ENCODE measurements around the gene OS9. TPM values are rescaled to one million over a fixed set of nuclear protein-coding genes. Genes with fewer than 3 reads are reported as not detected.
"Not testable (repeated sequence)": the region's sequence is repeated elsewhere in the genome, so short reads cannot be mapped to it uniquely, and the experiment has no call there.

The OS9 gene
- total RNA-seq, 4 donors from 2014 or later = 185 to 288 (median 224) TPM

DNA sequence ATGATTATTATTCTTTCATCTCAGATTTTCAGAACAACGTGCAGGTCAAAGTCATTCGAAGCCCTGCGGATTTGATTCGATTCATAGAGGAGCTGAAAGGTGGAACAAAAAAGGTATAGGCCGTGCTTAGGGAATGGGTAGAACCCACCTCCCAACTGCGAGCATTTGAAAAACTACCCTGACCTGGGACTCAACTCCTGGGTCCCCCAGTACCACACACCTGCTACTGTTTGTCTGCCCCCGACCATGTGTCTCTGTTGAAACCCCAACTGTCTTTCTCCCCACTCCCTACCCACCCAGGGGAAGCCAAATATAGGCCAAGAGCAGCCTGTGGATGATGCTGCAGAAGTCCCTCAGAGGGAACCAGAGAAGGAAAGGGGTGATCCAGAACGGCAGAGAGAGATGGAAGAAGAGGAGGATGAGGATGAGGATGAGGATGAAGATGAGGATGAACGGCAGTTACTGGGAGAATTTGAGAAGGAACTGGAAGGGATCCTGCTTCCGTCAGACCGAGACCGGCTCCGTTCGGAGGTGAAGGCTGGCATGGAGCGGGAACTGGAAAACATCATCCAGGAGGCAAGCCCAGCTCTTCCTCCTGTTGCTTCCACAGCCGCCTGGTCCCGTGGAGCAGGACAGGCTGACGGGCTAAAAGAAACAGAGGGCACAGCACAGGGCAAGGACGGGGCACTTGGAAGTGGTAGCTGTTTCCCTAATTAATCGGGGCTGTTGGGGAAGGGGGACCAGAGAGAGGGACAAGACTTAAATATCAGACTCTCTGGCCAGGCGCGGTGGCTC lies 24.1 kb downstream of the OS9 start:
- TF ChIP-seq POLR2A (IDR thresholded peaks at IDR 0.05) = no peak
- TF ChIP-seq, protein P1, sequence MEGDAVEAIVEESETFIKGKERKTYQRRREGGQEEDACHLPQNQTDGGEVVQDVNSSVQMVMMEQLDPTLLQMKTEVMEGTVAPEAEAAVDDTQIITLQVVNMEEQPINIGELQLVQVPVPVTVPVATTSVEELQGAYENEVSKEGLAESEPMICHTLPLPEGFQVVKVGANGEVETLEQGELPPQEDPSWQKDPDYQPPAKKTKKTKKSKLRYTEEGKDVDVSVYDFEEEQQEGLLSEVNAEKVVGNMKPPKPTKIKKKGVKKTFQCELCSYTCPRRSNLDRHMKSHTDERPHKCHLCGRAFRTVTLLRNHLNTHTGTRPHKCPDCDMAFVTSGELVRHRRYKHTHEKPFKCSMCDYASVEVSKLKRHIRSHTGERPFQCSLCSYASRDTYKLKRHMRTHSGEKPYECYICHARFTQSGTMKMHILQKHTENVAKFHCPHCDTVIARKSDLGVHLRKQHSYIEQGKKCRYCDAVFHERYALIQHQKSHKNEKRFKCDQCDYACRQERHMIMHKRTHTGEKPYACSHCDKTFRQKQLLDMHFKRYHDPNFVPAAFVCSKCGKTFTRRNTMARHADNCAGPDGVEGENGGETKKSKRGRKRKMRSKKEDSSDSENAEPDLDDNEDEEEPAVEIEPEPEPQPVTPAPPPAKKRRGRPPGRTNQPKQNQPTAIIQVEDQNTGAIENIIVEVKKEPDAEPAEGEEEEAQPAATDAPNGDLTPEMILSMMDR (IDR thresholded peaks at IDR 0.05) = no peak
- Histone ChIP-seq H3K27ac (no peak overlapping the region), H3K27me3 (no peaks in the 10 kb centered on the region), H3K4me3 (no peak overlapping the region), H3K9me3 (no peaks in the 10 kb centered on the region), H3K36me3 (peaks cover 0 to 89% (median 25%) of the 10 kb centered on the region in 3 donors), H3K4me1 (no peaks in the 10 kb centered on the region)
- no peak for DNase-seq (ENCODE audit: low spot score in 2 of 2)
- WGBS, 2 donors = 93 to 94% methylated on average over 22 of the region's 22 CpGs

DNA sequence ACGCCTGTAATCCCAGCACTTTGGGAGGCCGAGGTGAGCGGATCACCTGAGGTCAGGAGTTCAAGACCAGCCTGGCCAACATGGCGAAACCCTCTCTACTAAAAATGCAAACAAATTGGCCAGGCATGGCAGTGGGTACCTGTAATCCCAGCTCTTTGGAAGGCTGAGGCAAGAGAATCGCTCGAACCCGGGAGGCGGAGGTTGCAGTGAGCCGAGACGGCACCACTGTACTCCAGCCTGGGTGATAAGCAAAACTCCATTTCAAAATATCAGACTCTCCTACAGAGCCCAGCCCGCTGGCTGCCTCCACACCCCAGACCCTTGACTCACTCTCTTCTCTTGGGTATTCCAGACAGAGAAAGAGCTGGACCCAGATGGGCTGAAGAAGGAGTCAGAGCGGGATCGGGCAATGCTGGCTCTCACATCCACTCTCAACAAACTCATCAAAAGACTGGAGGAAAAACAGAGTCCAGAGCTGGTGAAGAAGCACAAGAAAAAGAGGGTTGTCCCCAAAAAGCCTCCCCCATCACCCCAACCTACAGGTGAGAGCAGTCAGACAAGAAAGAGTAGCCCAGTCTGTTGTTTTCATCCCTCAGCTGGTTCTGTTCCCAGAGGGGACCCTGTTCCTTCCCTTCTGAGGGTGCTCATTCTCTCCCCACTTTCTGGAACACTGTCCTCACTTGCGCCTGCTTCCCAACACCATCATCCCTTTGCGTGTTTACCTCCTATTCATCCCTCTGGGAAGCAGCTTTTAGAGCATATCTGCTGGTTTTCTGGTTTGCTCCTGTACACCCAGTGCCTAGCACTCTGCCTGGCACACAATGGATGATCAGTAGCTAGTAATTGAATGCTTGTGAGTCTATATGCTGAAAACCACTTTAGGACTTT lies 25.0 kb downstream of the OS9 start:
- no peaks in the 10 kb centered on the region for H3K9me3 ChIP-seq
- peaks cover 0 to 3% (median 0%) of the 10 kb centered on the region in 4 donors for H3K4me1 ChIP-seq
- H3K27me3 ChIP-seq = no peaks in the 10 kb centered on the region
- H3K4me3 ChIP-seq = no peak overlapping the region
- H3K36me3 ChIP-seq = peaks cover 0 to 82% (median 25%) of the 10 kb centered on the region in 3 donors
- no peak overlapping the region for H3K27ac ChIP-seq
- TF ChIP-seq EP300 (IDR thresholded peaks at IDR 0.05) = no peak
- TF ChIP-seq POLR2A (IDR thresholded peaks at IDR 0.05) = no peak
- no peak for DNase-seq (ENCODE audit: low spot score in 2 of 2)
- 95% methylated on average over 15 of the region's 15 CpGs for WGBS, 2 donors

DNA sequence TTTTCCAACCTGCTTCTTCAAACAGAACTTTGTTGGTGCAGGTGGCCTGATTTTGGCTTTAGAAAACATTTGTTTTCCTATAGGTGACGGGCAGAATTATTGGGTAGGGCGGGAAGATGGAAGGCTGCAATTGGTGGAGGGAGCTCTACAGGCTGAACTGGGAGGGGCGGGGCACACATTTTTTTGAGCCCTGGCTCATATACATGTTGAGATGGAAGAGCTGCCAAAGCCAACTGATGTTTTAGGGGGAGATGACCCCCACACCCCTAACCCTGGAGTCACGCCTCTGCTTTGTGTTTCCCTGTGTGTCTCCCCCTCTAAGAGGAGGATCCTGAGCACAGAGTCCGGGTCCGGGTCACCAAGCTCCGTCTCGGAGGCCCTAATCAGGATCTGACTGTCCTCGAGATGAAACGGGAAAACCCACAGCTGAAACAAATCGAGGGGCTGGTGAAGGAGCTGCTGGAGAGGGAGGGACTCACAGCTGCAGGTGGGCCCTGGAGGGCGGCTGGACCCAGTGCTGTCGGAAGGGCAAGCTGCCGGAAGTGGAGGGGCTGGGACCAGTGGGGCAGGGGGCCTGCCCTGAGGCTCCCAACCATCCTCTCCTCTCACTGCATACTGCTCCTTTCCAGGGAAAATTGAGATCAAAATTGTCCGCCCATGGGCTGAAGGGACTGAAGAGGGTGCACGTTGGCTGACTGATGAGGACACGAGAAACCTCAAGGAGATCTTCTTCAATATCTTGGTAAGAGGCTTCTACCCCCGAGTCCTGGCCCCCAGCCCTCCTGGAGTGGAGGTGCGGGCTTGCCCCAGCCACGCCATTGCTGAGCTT lies 26.1 kb downstream of the OS9 start:
- Histone ChIP-seq H3K4me1 (peaks cover 0 to 3% (median 0%) of the 10 kb centered on the region in 4 donors), H3K27ac (no peak overlapping the region), H3K36me3 (peaks cover 0 to 73% (median 25%) of the 10 kb centered on the region in 3 donors), H3K27me3 (no peaks in the 10 kb centered on the region), H3K4me3 (no peak overlapping the region), H3K9me3 (no peaks in the 10 kb centered on the region)
- DNase-seq (ENCODE audit: low spot score in 2 of 2) = no peak
- no peak for TF ChIP-seq POLR2A (IDR thresholded peaks at IDR 0.05)
- TF ChIP-seq, protein P1 (IDR thresholded peaks at IDR 0.05) = no peak
- TF ChIP-seq EP300 (IDR thresholded peaks at IDR 0.05) = no peak
- WGBS, 2 donors = 90% methylated on average over 20 of the region's 20 CpGs

DNA sequence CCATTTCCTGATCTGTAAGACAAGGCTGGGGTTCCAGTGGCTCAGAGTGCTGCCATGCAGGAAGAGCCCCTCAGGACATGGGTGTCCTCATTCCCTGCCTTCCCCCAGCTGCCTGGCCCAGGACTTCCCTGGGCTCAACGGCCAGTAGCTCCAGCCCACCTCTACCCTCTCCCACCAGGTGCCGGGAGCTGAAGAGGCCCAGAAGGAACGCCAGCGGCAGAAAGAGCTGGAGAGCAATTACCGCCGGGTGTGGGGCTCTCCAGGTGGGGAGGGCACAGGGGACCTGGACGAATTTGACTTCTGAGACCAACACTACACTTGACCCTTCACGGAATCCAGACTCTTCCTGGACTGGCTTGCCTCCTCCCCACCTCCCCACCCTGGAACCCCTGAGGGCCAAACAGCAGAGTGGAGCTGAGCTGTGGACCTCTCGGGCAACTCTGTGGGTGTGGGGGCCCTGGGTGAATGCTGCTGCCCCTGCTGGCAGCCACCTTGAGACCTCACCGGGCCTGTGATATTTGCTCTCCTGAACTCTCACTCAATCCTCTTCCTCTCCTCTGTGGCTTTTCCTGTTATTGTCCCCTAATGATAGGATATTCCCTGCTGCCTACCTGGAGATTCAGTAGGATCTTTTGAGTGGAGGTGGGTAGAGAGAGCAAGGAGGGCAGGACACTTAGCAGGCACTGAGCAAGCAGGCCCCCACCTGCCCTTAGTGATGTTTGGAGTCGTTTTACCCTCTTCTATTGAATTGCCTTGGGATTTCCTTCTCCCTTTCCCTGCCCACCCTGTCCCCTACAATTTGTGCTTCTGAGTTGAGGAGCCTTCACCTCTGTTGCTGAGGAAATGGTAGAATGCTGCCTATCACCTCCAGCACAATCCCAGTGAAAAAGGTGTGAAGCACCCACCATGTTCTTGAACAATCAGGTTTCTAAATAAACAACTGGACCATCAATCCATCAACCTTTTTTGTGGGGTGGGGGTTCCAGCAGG lies 27.0 kb downstream of the OS9 start:
- no peaks in the 10 kb centered on the region for H3K9me3 ChIP-seq
- H3K4me1 ChIP-seq = peaks cover 0 to 10% (median 0%) of the 10 kb centered on the region in 4 donors
- no peak overlapping the region for H3K27ac ChIP-seq
- no peaks in the 10 kb centered on the region for H3K27me3 ChIP-seq
- no peak overlapping the region for H3K4me3 ChIP-seq
- TF ChIP-seq POLR2A (IDR thresholded peaks at IDR 0.05) (no peak), EP300 (IDR thresholded peaks at IDR 0.05) (no peak)
- TF ChIP-seq, protein P1 (IDR thresholded peaks at IDR 0.05) = no peak
- WGBS, 2 donors = 78 to 82% methylated on average over 10 to 11 of the region's 11 CpGs
- no peak for DNase-seq (ENCODE audit: low spot score in 2 of 2)
- H3K36me3 ChIP-seq = peaks cover 0 to 64% (median 25%) of the 10 kb centered on the region in 3 donors

DNA sequence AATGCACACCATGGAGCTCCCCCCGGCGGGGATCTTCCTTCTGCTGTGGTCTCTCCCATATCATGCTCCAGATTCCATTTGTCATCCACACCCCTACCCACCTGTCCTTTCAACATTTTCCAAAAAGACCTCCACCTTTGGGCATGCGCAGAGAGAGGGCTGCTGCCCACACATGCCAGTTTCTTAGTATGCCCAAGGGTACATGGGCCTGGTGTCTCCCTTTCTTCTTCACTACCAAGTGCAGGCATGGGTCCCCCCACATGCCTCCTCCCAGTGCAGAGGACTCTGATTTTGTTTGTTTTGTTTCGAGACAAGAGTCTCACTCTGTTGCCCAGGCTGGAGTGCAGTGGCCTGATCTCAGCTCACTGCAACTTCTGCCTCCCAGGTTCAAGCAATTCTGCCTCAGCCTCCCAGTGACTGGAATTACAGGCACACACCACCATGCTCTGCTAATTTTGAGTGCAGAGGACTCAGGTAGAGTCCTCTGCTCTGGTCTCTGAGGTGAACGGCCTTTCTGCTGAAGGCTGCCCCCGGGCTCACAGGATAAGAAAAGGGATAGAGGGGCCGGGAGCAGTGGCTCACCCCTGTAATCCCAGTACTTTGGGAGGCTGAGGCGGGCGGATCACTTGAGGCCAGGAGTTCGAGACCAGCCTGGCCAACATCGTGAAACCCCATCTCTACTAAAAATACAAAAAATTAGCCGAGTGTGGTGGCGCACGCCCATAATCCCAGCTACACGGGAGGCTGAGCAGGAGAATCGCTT lies 28.1 kb downstream of the OS9 start:
- H3K4me1 ChIP-seq = peaks cover 0 to 15% (median 0%) of the 10 kb centered on the region in 4 donors
- H3K27ac ChIP-seq; H3K4me3 ChIP-seq; H3K27me3 ChIP-seq; DNase-seq (ENCODE audit: low spot score in 2 of 2); H3K9me3 ChIP-seq: not testable (repeated sequence)
- WGBS, 2 donors = 92% methylated on average over 16 of the region's 16 CpGs
- H3K36me3 ChIP-seq = peaks cover 0 to 53% (median 23%) of the 10 kb centered on the region in 3 donors
